Amniotic epithelial cell (primary cell): ENCODE measurements around the gene CACHD1.

Experiments
- DNase-seq: peaks from one replicate; pipeline ENCODE4 v3.0.0-alpha.2; 2010; ENCODE audit warnings: low read depth

The CACHD1 gene

DNA sequence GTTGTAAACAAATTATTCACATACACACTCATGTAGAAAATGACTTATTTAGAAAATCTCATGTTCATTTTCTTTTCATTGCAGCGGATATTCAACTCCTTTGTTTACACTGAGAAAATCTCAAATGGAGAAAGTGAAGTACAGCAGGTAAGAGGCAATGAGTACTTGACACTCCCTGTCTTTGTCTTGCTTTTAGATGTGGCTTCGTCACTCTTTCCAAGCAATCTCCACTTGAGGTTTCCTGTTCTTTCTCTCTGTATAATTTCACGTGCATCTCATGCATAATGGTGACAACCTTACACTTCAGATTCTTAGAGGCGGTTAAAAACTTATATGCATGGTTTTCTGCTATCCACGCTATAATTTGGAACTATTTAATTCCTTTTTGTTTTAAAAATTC, 80.6 kb downstream of the CACHD1 start:
- no peak for DNase-seq

DNA sequence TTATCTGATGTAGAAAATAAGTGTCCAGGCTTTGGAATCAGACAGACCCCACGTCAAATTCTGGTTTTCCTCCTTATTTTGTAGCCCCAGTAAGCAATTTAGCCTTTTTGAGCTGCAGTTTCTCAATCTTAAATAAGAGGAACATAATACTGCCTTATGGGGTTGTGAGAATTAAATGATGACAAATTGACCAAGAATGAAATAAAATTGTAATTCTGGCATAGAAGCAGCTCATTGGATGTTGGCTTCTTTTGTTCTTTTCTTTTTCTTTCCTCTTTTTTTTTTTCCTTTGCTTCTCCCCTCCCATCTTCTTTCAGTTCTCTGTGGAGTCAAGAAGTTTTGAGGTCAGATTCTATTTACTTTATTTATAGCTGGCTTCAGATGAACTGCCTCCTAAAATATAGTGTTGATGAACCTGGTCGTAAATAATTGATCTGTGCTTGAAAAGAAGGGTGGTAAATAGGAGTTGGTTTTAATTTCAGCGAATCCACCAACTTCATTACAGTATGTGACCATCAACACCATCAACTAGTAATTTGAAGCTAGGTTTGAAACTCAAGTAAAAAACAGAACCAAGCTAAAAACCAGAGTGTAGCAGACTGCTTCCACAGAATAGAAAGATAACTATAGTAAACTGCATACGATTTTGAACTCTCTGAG, 81.1 kb downstream of the CACHD1 start:
- DNase-seq, result no peak

GRCh38 chr1:64553285-64553684, 83.4 kb downstream of the CACHD1 start:
- DNase-seq, result no peak

GRCh38 chr1:64555947-64556346, 86.0 kb downstream of the CACHD1 start:
- DNase-seq, result no peak

- DNase-seq, result no peak
Observed at GRCh38 chr1:64561993-64562392, 92.1 kb downstream of the CACHD1 start.

- no peak for DNase-seq
Observed at GRCh38 chr1:64563958-64564565, 94.1 kb downstream of the CACHD1 start.

DNA sequence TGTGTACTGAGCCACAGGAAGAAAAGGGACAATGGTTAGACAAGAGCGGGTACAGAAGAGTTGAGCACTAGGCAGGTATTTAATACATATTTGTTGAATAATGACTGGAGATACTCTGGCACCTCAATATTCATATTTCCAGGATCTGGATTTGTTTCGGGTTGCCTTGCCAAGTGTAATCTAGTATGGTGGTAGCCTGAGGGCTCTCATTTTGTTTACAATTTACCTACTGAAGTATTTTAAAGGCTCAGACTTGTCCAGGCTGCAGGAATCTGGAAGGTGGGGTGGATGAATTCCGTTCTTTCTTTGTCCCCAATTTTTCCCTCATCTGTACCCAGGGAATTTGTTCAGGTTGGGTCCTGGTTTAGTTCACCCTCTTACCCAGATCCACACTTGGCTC, 95.0 kb downstream of the CACHD1 start:
- no peak for DNase-seq

GRCh38 chr1:64567426-64568170, 97.7 kb downstream of the CACHD1 start:
- no peak for DNase-seq

- DNase-seq, result no peak
Observed at GRCh38 chr1:64568171-64568450, 98.2 kb downstream of the CACHD1 start.

DNA sequence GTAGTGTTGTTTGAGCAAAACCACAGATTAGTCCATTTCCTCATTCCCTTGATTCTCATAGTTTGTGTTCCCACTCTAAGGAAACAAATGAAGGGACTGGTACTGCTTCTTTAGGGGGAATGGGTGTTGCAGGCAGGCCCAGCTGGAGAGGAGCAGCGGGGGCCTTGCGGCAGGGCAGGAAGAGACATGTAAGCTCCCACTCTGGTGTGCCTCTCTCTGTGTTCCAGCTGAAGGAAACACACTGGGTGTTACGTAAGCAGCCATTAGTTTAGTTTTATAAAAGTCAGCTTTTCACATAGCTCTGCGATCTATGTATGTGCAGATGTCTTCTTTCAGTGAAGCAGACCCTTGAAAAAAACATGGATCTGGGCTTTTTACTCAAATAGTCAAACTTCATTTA, 99.5 kb downstream of the CACHD1 start:
- DNase-seq, result no peak

GRCh38 chr1:64570267-64570855, 100.4 kb downstream of the CACHD1 start:
- no peak for DNase-seq

DNA sequence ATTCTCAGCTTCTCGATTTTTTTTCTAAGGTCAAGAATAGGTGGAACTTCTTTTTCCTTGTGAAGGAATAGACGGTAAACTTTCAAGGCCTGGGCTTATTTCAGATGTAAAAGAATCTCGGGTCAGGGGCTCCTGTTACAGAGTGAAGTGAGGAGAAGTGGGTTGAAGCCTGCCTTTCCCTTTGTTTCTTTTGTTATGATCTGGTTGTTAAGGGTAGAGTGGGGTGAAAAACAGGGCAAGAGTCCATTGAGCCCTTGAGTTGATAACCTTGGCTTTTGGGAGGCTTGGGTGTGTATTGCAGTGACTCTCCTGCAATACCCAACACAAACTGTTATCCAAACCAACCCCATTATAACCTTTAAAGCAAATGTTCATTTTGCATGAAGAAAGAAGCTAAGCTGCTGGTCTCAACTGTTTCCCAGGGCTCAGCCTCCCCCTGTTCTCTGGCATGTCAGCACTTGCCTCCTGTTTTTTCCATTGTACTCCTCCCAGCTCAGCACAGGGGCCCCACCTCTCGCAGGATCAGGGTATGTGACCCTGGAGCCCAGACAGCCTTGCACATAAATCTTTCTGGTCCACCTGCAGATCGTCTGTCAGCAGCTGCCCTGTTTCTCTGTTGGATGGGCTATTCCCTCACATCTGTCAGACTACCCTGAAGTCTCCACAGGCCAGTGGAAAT, 102.4 kb downstream of the CACHD1 start:
- no peak for DNase-seq

DNA sequence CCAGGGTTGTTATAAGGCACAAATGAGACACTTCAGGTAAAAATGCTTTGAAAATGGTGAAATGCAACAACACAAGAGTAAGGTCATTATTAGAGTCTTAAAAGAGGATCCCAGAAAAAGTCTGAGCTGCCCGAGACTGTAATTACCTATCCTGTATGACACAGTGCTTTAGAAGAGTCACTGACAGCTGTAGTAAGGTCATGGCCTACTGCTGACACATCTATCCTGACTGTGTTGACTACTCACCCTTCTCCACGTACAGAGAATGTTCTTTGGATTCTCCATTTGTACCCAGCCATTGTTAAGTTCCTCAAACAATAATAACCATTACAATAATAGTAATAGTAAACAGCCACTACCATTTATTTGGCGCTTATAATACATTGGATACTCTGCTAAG, 104.4 kb downstream of the CACHD1 start:
- DNase-seq, result no peak

DNA sequence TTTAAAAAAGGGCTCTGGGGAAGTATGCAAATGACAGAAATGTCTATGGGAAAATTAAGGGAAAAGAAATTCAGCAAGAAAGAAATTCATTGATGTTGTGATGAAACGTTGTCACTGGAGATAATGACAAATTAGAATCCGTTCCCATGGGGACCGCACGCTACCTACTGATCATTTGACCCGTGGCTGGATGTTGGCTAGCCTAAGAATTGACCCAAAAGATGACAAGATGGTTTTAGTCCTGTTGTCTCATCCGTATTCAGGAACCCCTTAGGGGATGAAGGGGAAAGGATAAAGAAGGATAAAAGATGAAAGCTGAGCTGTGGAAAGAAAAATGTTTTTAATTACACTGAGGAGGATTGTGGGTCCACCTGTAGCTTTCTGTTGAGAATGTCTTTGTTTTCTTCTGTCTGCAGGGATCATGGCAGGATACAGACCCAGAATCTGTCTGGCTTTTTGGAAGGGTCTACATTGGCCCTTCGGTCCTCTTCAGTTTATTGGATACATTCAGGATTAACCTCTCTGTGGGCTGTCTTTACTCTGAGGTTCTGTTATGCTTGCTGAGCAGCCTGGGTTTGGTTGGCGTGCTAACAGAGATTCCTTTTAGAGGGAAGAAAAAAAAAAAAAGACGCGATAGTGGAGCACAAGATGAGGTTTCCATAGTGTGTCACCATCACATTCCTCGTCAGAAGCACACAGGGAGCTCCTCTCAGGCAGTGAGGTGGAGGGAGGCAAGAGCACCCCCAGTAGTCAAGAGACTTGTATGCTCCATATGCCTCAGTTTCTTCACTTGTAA, 106.2 kb downstream of the CACHD1 start:
- no peak for DNase-seq

DNA sequence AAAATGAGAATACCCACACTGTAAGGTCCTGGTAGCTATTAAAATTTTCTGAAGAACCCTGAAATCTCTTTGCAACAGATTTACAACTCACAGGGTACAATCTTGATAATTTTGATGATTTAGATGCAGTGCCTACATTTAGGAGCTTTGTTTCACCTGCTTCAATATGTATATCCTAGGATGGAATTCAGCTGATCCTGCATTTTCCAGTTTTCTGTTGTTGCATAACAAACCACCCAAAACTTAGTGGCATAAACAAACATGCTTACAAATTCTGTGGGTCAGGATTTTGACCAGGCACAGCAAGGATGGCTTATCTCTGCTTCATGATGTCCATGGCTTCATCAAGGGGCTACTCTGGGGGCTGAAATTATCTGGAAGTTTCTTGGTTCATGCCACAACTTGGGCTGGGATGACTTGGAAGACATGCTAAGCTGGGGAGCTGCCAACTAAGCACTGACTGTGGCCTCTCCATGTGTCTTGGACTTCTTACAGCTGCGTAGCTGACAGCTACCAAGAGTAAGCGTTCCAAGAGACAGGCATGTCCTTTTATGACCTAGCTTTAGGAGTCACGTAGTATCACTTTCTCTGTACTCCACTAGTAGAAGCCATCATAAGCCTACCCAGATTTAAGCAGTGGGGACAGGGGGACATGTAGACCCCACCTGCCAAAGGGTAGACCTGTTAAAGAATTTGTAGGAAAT, 108.5 kb downstream of the CACHD1 start:
- no peak for DNase-seq

GRCh38 chr1:64579767-64580166, 109.8 kb downstream of the CACHD1 start:
- no peak for DNase-seq

- no peak for DNase-seq
Observed at GRCh38 chr1:64581135-64581842, 111.4 kb downstream of the CACHD1 start.

DNA sequence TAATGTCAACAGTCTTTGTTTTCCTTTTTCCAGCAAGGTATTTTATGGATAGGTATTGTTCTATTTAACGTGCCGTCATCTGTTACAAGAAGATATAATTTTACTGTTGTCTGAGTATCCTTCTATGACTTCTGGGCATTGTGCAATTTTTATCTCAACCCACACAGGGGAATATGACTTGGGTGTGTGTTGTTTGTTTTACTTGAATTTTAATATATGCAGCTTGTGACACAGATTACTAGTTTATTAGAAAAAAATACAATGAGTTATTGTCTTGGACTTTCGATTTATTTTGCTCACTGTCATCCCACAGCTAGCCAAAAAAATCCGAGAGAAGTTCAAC, 111.9 kb downstream of the CACHD1 start:
- no peak for DNase-seq

- no peak for DNase-seq
Observed at GRCh38 chr1:64584479-64584878, 114.5 kb downstream of the CACHD1 start.

DNA sequence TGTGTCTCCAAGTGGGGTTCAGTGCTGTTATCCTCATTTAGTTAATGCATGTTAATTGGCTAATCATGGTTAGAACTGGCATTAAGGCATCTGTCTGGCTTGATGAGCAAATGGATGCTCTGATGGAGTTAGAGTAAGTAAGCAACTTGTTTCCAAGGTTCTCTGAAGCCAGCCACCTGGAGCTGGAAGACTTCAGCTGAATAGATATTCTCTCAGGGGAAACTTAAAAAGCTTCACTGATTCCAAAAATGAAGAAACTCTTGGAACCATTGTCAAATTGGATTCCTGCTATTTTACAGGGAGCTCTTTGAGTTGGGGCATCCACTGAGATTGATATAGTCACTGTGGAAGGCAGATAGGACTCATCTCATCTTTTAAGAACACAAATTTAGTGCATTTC, 118.9 kb downstream of the CACHD1 start:
- no peak for DNase-seq

DNA sequence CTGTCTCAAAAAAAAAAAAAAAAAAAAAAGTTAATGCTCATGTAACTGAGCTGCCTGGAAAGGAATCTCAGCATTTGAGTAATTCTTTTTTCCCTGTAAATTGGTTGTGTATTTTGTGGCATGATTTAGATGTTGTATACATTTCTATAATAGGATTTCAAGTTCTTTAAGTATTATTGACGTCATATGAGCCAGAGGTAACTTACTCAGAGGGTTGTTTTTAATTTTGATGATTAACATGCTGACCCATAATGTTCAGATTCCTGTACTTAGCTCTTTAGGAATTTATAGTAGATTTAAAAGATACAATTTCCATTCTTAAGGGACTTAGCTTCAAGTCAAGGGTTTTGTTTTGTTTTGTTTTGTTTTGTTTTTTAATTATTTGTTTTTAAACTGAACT, 120.4 kb downstream of the CACHD1 start:
- DNase-seq, result no peak
